Measurements from ENCODE around the gene PCDHGB5. TPM values are rescaled to one million over a fixed set of nuclear protein-coding genes. Genes with fewer than 3 reads are reported as not detected.
"Not testable (repeated sequence)": the region's sequence is repeated elsewhere in the genome, so short reads cannot be mapped to it uniquely, and the experiment has no call there.

Gene PCDHGB5
- total RNA-seq, 2 experiments from 2014 or later: not detected

DNA sequence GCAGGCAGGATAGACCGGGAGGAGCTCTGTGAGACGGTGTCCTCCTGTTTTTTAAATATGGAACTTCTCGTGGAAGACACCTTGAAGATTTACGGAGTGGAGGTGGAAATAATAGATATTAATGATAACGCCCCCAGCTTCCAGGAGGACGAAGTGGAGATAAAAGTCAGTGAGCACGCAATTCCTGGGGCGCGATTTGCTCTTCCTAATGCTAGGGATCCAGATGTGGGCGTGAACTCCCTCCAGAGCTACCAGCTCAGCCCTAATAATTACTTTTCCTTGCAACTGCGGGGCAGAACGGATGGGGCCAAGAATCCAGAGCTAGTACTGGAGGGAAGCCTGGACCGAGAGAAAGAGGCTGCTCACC, 23.7 kb downstream of the PCDHGB5 start:
- peaks cover 8% of the 10 kb centered on the region for H3K9me3 Mint-ChIP-seq (ENCODE audit: low read depth)
- H3K4me1 Mint-ChIP-seq: peaks cover 9% of the 10 kb centered on the region
- peaks cover 73% of the 10 kb centered on the region for H3K27me3 Mint-ChIP-seq
- CTCF ChIA-PET: interaction anchor here (0.6 to 2.4 kb wide), 20 partner anchors 8 to 222 kb away, joined by 3 to 23 read pairs (median 4); partner anchors contain the start of genes PCDHB11, PCDHGA10, PCDHGA12 and PCDHGA5
- peaks cover 7% of the 10 kb centered on the region for H3K36me3 Mint-ChIP-seq
- H3K4me3 Mint-ChIP-seq: peak overlapping the region; percentile 65
- DNase-seq: no peak
- ATAC-seq: no peak
- H3K27ac Mint-ChIP-seq: peak overlapping the region; percentile 54

DNA sequence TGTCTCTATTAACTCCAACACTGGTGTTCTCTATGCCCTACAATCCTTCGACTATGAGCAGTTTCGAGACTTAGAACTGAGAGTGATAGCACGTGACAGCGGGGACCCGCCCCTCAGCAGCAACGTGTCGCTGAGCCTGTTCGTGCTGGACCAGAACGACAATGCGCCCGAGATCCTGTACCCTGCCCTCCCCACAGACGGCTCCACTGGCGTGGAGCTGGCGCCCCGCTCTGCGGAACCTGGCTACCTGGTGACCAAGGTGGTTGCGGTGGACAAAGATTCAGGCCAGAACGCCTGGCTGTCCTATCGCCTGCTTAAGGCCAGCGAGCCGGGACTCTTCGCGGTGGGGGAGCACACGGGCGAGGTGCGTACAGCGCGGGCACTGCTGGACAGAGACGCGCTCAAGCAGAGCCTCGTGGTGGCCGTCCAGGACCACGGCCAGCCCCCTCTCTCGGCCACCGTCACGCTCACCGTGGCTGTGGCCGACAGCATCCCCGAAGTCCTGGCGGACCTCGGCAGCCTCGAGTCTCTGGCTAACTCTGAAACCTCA, 25.1 kb downstream of the PCDHGB5 start:
- DNase-seq (no peak), ATAC-seq (no peak)
- CTCF ChIA-PET: interaction anchor here (1.1 to 2.4 kb wide), 2 partner anchors 10 to 100 kb away, joined by 3 to 6 read pairs; partner anchors contain the start of gene PCDHGA10
- Mint-ChIP-seq H3K27ac (no peak overlapping the region), H3K27me3 (peaks cover 73% of the 10 kb centered on the region), H3K4me1 (peaks cover 7% of the 10 kb centered on the region), H3K36me3 (peaks cover 7% of the 10 kb centered on the region), H3K4me3 (no peak overlapping the region), H3K9me3 (ENCODE audit: low read depth) (peaks cover 8% of the 10 kb centered on the region)

DNA sequence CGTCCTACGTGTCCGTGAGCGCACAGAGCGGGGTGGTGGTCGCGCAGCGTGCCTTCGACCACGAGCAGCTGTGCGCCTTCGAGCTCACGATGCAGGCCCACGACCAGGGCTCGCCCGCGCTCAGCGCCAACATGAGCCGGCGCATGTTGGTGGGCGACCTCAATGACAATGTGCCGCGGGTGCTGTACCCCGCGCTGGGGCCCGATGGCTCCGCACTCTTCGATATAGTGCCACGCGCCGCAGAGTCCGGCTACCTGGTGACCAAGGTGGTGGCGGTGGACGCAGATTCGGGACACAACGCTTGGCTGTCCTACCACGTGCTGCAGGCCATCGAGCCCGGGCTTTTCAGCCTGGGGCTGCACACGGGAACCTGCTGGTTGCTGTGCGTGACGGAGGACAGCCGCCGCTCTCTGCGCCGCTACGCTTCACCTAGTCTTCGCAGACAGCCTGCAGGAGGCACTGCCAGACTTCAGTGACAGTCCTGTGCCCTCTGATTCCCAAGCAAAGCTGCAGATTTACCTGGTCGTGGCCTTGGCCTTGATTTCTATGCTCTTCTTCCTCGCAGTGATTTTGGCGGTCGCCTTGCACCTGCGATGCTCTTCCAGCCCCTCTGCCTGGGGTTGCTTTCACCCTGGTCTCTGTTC, 30.2 kb downstream of the PCDHGB5 start:
- H3K9me3 Mint-ChIP-seq (ENCODE audit: low read depth): peaks cover 14% of the 10 kb centered on the region
- H3K27me3 Mint-ChIP-seq: peaks cover 60% of the 10 kb centered on the region
- CTCF ChIA-PET: no interaction called here
- peaks cover 5% of the 10 kb centered on the region for H3K4me1 Mint-ChIP-seq
- H3K4me3 Mint-ChIP-seq: no peak overlapping the region
- no peak overlapping the region for H3K27ac Mint-ChIP-seq
- ATAC-seq (no peak), DNase-seq (no peak)
- peaks cover 4% of the 10 kb centered on the region for H3K36me3 Mint-ChIP-seq

DNA sequence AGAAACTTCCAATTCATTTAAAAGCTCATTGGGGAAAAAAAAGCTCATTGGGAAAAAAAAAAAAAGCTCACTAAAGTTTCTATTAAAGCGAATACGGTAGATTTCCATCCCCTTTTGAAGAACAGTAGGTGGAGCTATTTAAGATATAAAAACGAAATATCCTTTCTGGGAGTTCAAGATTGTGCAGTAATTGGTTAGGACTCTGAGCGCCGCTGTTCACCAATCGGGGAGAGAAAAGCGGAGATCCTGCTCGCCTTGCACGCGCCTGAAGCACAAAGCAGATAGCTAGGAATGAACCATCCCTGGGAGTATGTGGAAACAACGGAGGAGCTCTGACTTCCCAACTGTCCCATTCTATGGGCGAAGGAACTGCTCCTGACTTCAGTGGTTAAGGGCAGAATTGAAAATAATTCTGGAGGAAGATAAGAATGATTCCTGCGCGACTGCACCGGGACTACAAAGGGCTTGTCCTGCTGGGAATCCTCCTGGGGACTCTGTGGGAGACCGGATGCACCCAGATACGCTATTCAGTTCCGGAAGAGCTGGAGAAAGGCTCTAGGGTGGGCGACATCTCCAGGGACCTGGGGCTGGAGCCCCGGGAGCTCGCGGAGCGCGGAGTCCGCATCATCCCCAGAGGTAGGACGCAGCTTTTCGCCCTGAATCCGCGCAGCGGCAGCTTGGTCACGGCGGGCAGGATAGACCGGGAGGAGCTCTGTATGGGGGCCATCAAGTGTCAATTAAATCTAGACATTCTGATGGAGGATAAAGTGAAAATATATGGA, 32.8 kb downstream of the PCDHGB5 start, which contains the start of gene PCDHGA12:
TSS of gene PCDHGA12 (plus strand) at position 176 of the 782 bp plus-strand sequence. CDS start at position 429, 253 bp downstream.
- Mint-ChIP-seq H3K9me3 (ENCODE audit: low read depth) (peaks cover 18% of the 10 kb centered on the region), H3K27ac (peak within 1 kb of the TSS; percentile 69), H3K36me3 (peaks cover 6% of the 10 kb centered on the region), H3K4me1 (peaks cover 5% of the 10 kb centered on the region), H3K27me3 (peaks cover 52% of the 10 kb centered on the region), H3K4me3 (peak within 1 kb of the TSS; percentile 43)
- CTCF ChIA-PET: interaction anchor here (0.7 to 2.2 kb wide), 19 partner anchors 10 to 134 kb away, joined by 3 to 23 read pairs (median 3); partner anchors contain the start of genes PCDHGA1, PCDHGA10, PCDHGA11 and PCDHGA6
- ATAC-seq (no peak), DNase-seq (no peak)

DNA sequence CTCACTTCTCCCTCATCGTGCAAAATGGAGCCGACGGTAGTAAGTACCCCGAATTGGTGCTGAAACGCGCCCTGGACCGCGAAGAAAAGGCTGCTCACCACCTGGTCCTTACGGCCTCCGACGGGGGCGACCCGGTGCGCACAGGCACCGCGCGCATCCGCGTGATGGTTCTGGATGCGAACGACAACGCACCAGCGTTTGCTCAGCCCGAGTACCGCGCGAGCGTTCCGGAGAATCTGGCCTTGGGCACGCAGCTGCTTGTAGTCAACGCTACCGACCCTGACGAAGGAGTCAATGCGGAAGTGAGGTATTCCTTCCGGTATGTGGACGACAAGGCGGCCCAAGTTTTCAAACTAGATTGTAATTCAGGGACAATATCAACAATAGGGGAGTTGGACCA, 33.5 kb downstream of the PCDHGB5 start:
- Mint-ChIP-seq H3K9me3 (ENCODE audit: low read depth) (peaks cover 18% of the 10 kb centered on the region), H3K27ac (no peak overlapping the region), H3K27me3 (peaks cover 47% of the 10 kb centered on the region), H3K36me3 (peaks cover 6% of the 10 kb centered on the region), H3K4me3 (peak overlapping the region; percentile 29), H3K4me1 (peaks cover 5% of the 10 kb centered on the region)
- CTCF ChIA-PET: interaction anchor here (1.0 to 2.2 kb wide), 8 partner anchors 11 to 101 kb away, joined by 3 to 23 read pairs (median 5); partner anchors contain the start of genes PCDHGA1, PCDHGA11, PCDHGB5 and PCDHGB7
- DNase-seq: no peak
- ATAC-seq: no peak

DNA sequence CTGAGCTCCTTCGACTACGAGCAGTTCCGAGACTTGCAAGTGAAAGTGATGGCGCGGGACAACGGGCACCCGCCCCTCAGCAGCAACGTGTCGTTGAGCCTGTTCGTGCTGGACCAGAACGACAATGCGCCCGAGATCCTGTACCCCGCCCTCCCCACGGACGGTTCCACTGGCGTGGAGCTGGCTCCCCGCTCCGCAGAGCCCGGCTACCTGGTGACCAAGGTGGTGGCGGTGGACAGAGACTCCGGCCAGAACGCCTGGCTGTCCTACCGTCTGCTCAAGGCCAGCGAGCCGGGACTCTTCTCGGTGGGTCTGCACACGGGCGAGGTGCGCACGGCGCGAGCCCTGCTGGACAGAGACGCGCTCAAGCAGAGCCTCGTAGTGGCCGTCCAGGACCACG, 34.6 kb downstream of the PCDHGB5 start:
- peaks cover 18% of the 10 kb centered on the region for H3K9me3 Mint-ChIP-seq (ENCODE audit: low read depth)
- ATAC-seq, H3K4me1 Mint-ChIP-seq, H3K36me3 Mint-ChIP-seq, DNase-seq, CTCF ChIA-PET, H3K4me3 Mint-ChIP-seq: not testable (repeated sequence)
- peaks cover 46% of the 10 kb centered on the region for H3K27me3 Mint-ChIP-seq
- H3K27ac Mint-ChIP-seq: peak overlapping the region; percentile 5

DNA sequence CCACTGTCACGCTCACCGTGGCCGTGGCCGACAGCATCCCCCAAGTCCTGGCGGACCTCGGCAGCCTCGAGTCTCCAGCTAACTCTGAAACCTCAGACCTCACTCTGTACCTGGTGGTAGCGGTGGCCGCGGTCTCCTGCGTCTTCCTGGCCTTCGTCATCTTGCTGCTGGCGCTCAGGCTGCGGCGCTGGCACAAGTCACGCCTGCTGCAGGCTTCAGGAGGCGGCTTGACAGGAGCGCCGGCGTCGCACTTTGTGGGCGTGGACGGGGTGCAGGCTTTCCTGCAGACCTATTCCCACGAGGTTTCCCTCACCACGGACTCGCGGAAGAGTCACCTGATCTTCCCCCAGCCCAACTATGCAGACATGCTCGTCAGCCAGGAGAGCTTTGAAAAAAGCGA, 35.0 kb downstream of the PCDHGB5 start:
- H3K4me3 Mint-ChIP-seq, ATAC-seq, H3K36me3 Mint-ChIP-seq, DNase-seq, H3K4me1 Mint-ChIP-seq, CTCF ChIA-PET, H3K27ac Mint-ChIP-seq: not testable (repeated sequence)
- Mint-ChIP-seq H3K9me3 (ENCODE audit: low read depth) (peaks cover 18% of the 10 kb centered on the region), H3K27me3 (peaks cover 46% of the 10 kb centered on the region)

DNA sequence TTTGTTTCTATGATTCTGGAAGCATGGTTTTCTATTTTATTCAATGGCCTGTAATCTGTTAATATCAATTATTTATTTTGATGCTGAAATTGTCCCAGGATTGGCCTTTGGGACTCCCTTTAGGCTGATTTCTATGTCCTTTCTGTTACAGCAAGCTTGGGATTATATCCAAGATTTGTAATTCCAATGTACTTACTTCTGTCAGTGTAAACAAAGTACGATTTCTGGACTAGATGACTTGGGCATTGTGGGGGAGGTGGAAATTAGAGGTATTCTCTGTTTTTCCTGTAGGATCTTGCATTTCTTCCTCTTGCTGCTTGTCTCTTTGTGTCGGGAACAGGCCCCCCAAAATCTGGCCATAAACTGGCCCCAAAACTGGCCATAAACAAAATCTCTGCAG, 36.3 kb downstream of the PCDHGB5 start:
- peaks cover 5% of the 10 kb centered on the region for H3K4me1 Mint-ChIP-seq
- H3K9me3 Mint-ChIP-seq (ENCODE audit: low read depth): peaks cover 14% of the 10 kb centered on the region
- peaks cover 6% of the 10 kb centered on the region for H3K36me3 Mint-ChIP-seq
- no peak overlapping the region for H3K4me3 Mint-ChIP-seq
- CTCF ChIA-PET: no interaction called here
- H3K27me3 Mint-ChIP-seq: peaks cover 38% of the 10 kb centered on the region
- ATAC-seq: no peak
- H3K27ac Mint-ChIP-seq: no peak overlapping the region
- DNase-seq: no peak

DNA sequence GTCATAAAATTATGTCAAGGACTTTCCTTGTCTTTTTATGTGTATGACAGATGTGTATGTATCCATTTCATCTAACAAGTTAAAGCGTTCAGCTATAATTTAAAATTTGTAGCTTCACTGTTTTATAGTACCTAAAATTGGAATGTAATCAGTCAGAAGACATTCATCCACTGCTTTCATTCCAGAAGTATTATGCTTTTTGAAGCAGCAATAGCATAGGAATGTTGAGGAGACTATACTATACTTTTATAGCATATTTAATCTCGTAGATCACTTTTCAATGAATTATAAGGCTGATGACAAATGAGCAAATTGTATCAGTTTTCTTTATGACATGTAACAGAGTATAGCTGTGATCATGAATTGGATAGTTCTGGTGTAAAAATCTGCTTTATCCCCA, 39.5 kb downstream of the PCDHGB5 start:
- H3K27ac Mint-ChIP-seq: no peak overlapping the region
- no peak for ATAC-seq
- no peak for DNase-seq
- H3K27me3 Mint-ChIP-seq: peaks cover 18% of the 10 kb centered on the region
- H3K9me3 Mint-ChIP-seq (ENCODE audit: low read depth): peaks cover 3% of the 10 kb centered on the region
- H3K4me3 Mint-ChIP-seq: no peak overlapping the region
- CTCF ChIA-PET: interaction anchor here (0.7 to 1.5 kb wide), 4 partner anchors 20 to 127 kb away, joined by 3 to 4 read pairs (median 3); partner anchors contain the start of gene PCDHGB7
- no peaks in the 10 kb centered on the region for H3K4me1 Mint-ChIP-seq
- peaks cover 3% of the 10 kb centered on the region for H3K36me3 Mint-ChIP-seq

DNA sequence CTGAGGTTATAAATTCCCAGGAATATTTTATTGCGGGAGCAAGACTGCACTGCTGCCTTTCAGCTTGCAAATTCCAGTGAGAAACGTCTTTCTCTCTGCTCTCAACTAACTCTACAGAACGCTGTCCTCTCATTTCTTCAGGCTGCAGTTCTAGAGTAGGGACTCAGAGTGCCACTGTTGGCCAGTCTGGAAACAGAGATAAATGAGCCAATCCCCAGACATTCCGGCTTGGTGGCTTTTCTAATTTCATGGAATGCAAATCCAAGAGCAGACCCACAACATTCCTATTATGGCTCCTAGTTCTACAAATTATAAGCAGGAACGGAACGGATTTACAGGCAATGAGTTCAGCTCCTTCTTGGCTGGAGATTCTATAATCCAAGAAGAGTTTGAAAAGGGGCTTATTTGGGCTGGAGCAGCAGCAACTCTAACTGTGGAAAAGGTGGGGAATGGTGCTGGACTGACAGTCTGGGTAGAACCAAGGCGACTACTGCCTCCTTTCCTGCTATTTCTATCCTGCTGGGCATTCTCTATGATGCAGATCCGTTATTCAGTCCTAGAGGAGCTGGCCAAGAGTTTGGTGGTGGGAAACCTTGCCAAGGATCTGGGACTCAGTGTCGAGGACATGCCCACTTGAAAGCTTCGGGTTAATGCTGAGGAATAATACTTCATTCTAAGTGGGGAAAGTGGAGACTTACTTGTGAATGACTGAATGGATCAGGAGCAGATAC, 41.8 kb downstream of the PCDHGB5 start:
- Mint-ChIP-seq H3K27me3 (peaks cover 6% of the 10 kb centered on the region), H3K36me3 (no peaks in the 10 kb centered on the region), H3K9me3 (ENCODE audit: low read depth) (no peaks in the 10 kb centered on the region), H3K4me3 (no peak overlapping the region), H3K4me1 (no peaks in the 10 kb centered on the region), H3K27ac (no peak overlapping the region)
- ATAC-seq (no peak), DNase-seq (no peak)
- CTCF ChIA-PET: no interaction called here

DNA sequence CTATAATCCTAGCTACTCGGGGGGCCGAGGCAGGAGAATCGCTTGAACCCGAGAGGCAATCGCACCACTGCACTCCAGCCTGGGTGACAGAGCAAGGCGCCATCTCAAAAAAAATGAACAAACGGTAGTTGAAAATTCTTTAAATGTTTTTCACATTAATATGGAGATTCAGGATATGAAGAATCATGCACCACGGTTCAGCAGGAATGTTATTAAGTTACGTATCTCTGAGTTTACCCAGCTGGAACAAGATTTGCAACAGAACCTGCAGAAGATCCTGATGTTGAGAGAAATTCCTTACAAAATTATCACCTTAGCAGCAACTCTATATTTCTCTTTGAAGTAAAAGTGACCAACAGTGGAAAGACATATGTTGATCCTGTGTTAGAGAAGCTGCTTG, 42.6 kb downstream of the PCDHGB5 start:
- H3K4me3 Mint-ChIP-seq: no peak overlapping the region
- CTCF ChIA-PET: no interaction called here
- DNase-seq: no peak
- no peak for ATAC-seq
- H3K9me3 Mint-ChIP-seq (ENCODE audit: low read depth): no peaks in the 10 kb centered on the region
- H3K27me3 Mint-ChIP-seq: peaks cover 6% of the 10 kb centered on the region
- no peak overlapping the region for H3K27ac Mint-ChIP-seq
- H3K4me1 Mint-ChIP-seq: no peaks in the 10 kb centered on the region
- H3K36me3 Mint-ChIP-seq: no peaks in the 10 kb centered on the region

DNA sequence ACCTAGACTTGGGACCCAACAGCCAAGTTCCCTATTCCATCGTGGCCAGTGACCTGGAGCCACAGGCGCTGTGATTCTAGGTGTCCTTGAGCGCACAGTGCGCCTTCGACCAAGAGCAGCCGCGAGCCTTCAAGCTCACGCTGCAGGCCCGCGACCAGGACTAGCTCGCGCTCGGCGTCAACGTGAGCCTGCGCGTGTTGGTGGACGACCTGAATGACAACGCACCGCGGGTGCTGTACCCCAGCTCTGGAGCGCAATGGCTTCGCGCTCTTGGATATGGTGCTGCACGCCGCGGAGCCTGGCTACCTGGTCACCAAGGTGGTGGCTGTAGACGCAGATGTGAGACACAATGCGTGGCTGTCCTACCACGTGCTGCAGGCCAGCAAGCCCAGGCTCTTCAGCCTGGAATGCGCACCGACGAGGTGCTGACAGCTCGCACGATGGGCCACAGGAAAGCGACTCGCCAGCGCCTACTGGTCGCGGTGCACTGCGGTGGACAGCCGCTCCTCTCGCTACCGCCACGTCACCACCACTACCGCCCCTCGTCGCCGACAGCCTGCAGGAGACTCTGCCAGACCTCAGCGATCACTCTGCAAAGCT, 43.9 kb downstream of the PCDHGB5 start:
- CTCF ChIA-PET: no interaction called here
- H3K27me3 Mint-ChIP-seq: peaks cover 5% of the 10 kb centered on the region
- DNase-seq (no peak), ATAC-seq (no peak)
- no peaks in the 10 kb centered on the region for H3K4me1 Mint-ChIP-seq
- no peaks in the 10 kb centered on the region for H3K9me3 Mint-ChIP-seq (ENCODE audit: low read depth)
- no peak overlapping the region for H3K4me3 Mint-ChIP-seq
- no peaks in the 10 kb centered on the region for H3K36me3 Mint-ChIP-seq
- no peak overlapping the region for H3K27ac Mint-ChIP-seq
